Mesendoderm (in vitro differentiated cells): ENCODE results near the gene ZNF408.

Source experiments
- DNase-seq: peaks from one replicate; pipeline ENCODE4 v3.0.0; 2013
- H2AK5ac ChIP-seq: 2 replicates; pipeline ENCODE4 v1.6.1; 2013; ENCODE audit warnings: low read length, inconsistent platforms
- H2BK120ac ChIP-seq: 2 replicates; pipeline ENCODE4 v1.6.1; 2013; ENCODE audit warnings: low read depth, mild to moderate bottlenecking, low read length, moderate library complexity, mixed read lengths
- H2BK15ac ChIP-seq: replicated peaks from 2 replicates; pipeline ENCODE4 v1.6.1; 2013; ENCODE audit warnings: low read depth, mild to moderate bottlenecking, moderate library complexity
- H2BK5ac ChIP-seq: 2 replicates; pipeline ENCODE4 v1.6.1; 2013; ENCODE audit warnings: low read length, inconsistent platforms
- H3K18ac ChIP-seq: 2 replicates; pipeline ENCODE4 v1.6.1; 2013; ENCODE audit warnings: mild to moderate bottlenecking, low read length, mixed read lengths
- H3K23ac ChIP-seq: one replicate; pipeline ENCODE4 v1.6.1; 2013; ENCODE audit warnings: low read length
- H3K27ac ChIP-seq: 2 replicates; pipeline ENCODE4 v1.5.1; 2013; ENCODE audit warnings: low read depth, mild to moderate bottlenecking, inconsistent platforms, low read length, moderate library complexity
- H3K27me3 ChIP-seq: 2 replicates; pipeline ENCODE4 v1.6.1; 2013; ENCODE audit warnings: low read length, control low read depth, mild to moderate bottlenecking, inconsistent platforms; ENCODE audit not compliant: insufficient read depth, poor library complexity
- H3K36me3 ChIP-seq: 2 replicates; pipeline ENCODE4 v1.6.1; 2013; ENCODE audit warnings: low read length, inconsistent platforms; ENCODE audit not compliant: control insufficient read depth, insufficient read depth
- H3K4ac ChIP-seq: one replicate; pipeline ENCODE4 v1.6.1; 2013; ENCODE audit warnings: low read depth, mild to moderate bottlenecking, low read length, moderate library complexity
- H3K4me1 ChIP-seq: 2 replicates; pipeline ENCODE4 v1.6.1; 2013; ENCODE audit warnings: low read depth, low read length, inconsistent platforms; ENCODE audit not compliant: control insufficient read depth
- H3K4me2 ChIP-seq: 2 replicates; pipeline ENCODE4 v1.6.1; 2013; ENCODE audit warnings: low read length
- H3K4me3 ChIP-seq: 2 replicates; pipeline ENCODE4 v1.5.1; 2013; ENCODE audit warnings: mild to moderate bottlenecking, low read length
- H3K56ac ChIP-seq: one replicate; pipeline ENCODE4 v1.6.1; 2013; ENCODE audit warnings: low read length
- H3K79me1 ChIP-seq: 2 replicates; pipeline ENCODE4 v1.6.1; 2013; ENCODE audit warnings: low read length, inconsistent platforms
- H3K79me2 ChIP-seq: 2 replicates; pipeline ENCODE4 v1.6.1; 2013; ENCODE audit warnings: mild to moderate bottlenecking, low read length; ENCODE audit not compliant: control insufficient read depth, insufficient read depth
- H3K9ac ChIP-seq: 2 replicates; pipeline ENCODE4 v1.6.1; 2013; ENCODE audit warnings: low read length, inconsistent platforms
- H4K5ac ChIP-seq: one replicate; pipeline ENCODE4 v1.6.1; 2013; ENCODE audit warnings: low read length
- H4K8ac ChIP-seq: one replicate; pipeline ENCODE4 v1.6.1; 2013; ENCODE audit warnings: low read depth, mild to moderate bottlenecking, control low read depth, low read length, moderate library complexity
- WGBS: extraction: QIAGEN DNeasy Blood & Tissue Kit; methylation state at CpG from one replicate; pipeline ENCODE4 v1.1.7; 2013; ENCODE audit warnings: low lambda C conversion rate, missing lambda C conversion rate; ENCODE audit not compliant: insufficient coverage; ENCODE audit errors: extremely low coverage; 5-methylcytosine and 5-hydroxymethylcytosine counted together

ZNF408 gene

DNA sequence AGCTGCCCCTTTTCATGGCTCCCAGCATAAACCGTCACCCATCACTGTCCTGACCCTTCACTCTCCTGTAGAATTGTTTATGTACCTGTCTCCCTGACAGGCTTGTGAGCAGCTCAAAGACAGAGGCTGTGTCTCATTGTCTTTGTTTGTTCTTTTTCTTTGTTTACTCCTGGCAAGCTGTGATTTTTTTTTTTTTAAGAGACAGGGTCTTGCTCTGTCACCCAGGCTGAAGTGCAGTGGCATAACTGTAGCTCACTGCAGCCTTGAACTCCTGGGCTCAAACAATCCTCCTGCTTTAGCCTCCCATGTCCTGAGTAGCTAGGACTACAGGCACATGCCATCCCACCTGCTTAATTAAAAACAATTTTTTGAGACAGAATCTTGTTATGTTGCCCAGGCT, 10.1 kb upstream of the ZNF408 start:
- no CpG with 5 or more reads among the region's 1 CpG for WGBS
- H3K36me3 ChIP-seq = peaks cover 7% of the 10 kb centered on the region
- no peaks in the 10 kb centered on the region for H3K27me3 ChIP-seq

DNA sequence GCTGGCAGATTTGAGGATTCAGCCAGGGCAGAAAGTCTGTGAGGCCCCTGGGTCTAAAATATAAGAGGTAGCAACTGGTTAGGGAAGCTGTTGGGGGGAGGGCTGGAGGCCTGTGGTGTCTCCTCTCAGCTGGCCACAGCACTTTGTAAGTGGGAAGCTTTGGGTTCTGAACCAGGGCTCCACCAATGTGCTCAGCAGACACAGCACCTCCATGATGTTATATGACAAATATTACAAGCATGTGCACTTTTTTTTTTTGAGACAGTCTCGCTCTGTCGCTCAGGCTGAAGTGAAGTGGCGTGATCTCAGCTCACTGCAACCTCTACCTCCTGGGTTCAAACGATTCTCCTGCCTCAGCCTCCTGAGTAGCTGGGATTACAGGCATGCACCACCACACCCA, 8.4 kb upstream of the ZNF408 start:
- DNase-seq = no peak
- Histone ChIP-seq H2BK5ac (no peak overlapping the region), H3K56ac (no peak overlapping the region), H3K4me1 (no peaks in the 10 kb centered on the region), H4K8ac (no peak overlapping the region), H3K18ac (no peak overlapping the region), H2BK120ac (no peak overlapping the region), H3K27ac (no peak overlapping the region), H3K79me1 (no peaks in the 10 kb centered on the region), H3K4me3 (no peak overlapping the region), H4K5ac (no peak overlapping the region), H3K23ac (no peak overlapping the region), H3K4ac (no peak overlapping the region), H3K36me3 (peaks cover 7% of the 10 kb centered on the region), H3K27me3 (no peaks in the 10 kb centered on the region), H2BK15ac (no peak overlapping the region), H3K9ac (no peak overlapping the region), H3K79me2 (no peaks in the 10 kb centered on the region), H3K4me2 (no peak overlapping the region), H2AK5ac (no peak overlapping the region)
- no CpG with 5 or more reads among the region's 4 CpGs for WGBS

More for the DNA sequence above, 10.1 kb upstream of the ZNF408 start:
- H2BK15ac ChIP-seq = no peak overlapping the region
- H3K79me1 ChIP-seq = no peaks in the 10 kb centered on the region
- H3K4me3 ChIP-seq = no peak overlapping the region
- no peak overlapping the region for H2BK120ac ChIP-seq
- no peak overlapping the region for H3K23ac ChIP-seq
- H3K79me2 ChIP-seq = no peaks in the 10 kb centered on the region
- no peak overlapping the region for H3K9ac ChIP-seq
- H3K18ac ChIP-seq = no peak overlapping the region
- no peak overlapping the region for H3K4ac ChIP-seq
- DNase-seq = no peak
- H2BK5ac ChIP-seq = no peak overlapping the region
- no peak overlapping the region for H2AK5ac ChIP-seq
- H3K56ac ChIP-seq = no peak overlapping the region
- no peak overlapping the region for H3K27ac ChIP-seq
- H4K5ac ChIP-seq = no peak overlapping the region
- no peak overlapping the region for H3K4me2 ChIP-seq
- H4K8ac ChIP-seq = no peak overlapping the region
- H3K4me1 ChIP-seq = no peaks in the 10 kb centered on the region

GRCh38 chr11:46693597-46694012, 7.2 kb upstream of the ZNF408 start:
- no peaks in the 10 kb centered on the region for H3K79me2 ChIP-seq
- no peaks in the 10 kb centered on the region for H3K27me3 ChIP-seq
- H3K23ac ChIP-seq = no peak overlapping the region
- no peak overlapping the region for H2BK120ac ChIP-seq
- H4K8ac ChIP-seq = no peak overlapping the region
- H3K18ac ChIP-seq = no peak overlapping the region
- peaks cover 7% of the 10 kb centered on the region for H3K36me3 ChIP-seq
- no peak overlapping the region for H2AK5ac ChIP-seq
- no peak overlapping the region for H2BK15ac ChIP-seq
- no peaks in the 10 kb centered on the region for H3K4me1 ChIP-seq
- no peak overlapping the region for H2BK5ac ChIP-seq
- H3K4me2 ChIP-seq = no peak overlapping the region
- peaks cover 1% of the 10 kb centered on the region for H3K79me1 ChIP-seq
- no peak overlapping the region for H3K9ac ChIP-seq
- no peak overlapping the region for H3K4me3 ChIP-seq
- no peak overlapping the region for H4K5ac ChIP-seq
- no peak for DNase-seq
- H3K56ac ChIP-seq = no peak overlapping the region
- H3K27ac ChIP-seq = no peak overlapping the region
- no CpG with 5 or more reads among the region's 2 CpGs for WGBS
- H3K4ac ChIP-seq = no peak overlapping the region

GRCh38 chr11:46694072-46694471, 6.8 kb upstream of the ZNF408 start:
- Histone ChIP-seq H3K23ac (no peak overlapping the region), H3K4me1 (no peaks in the 10 kb centered on the region), H2BK15ac (no peak overlapping the region), H3K18ac (no peak overlapping the region), H3K4me3 (no peak overlapping the region), H3K9ac (no peak overlapping the region), H2BK5ac (no peak overlapping the region), H3K4ac (no peak overlapping the region), H3K27me3 (no peaks in the 10 kb centered on the region), H3K4me2 (no peak overlapping the region), H2AK5ac (no peak overlapping the region), H3K79me2 (no peaks in the 10 kb centered on the region), H3K36me3 (peaks cover 6% of the 10 kb centered on the region), H4K8ac (no peak overlapping the region), H3K79me1 (peaks cover 3% of the 10 kb centered on the region), H3K56ac (no peak overlapping the region), H3K27ac (no peak overlapping the region), H4K5ac (no peak overlapping the region), H2BK120ac (no peak overlapping the region)
- no CpG with 5 or more reads among the region's 6 CpGs for WGBS
- no peak for DNase-seq

GRCh38 chr11:46694607-46695006, 6.2 kb upstream of the ZNF408 start:
- H2BK120ac ChIP-seq = no peak overlapping the region

More at GRCh38 chr11:46694607-46695006, 6.2 kb upstream of the ZNF408 start:
- Histone ChIP-seq H3K79me2 (no peaks in the 10 kb centered on the region), H3K79me1 (peaks cover 3% of the 10 kb centered on the region), H2BK5ac (no peak overlapping the region), H2BK15ac (no peak overlapping the region), H3K4me3 (no peak overlapping the region), H3K23ac (no peak overlapping the region), H3K18ac (no peak overlapping the region), H3K4me2 (no peak overlapping the region), H3K27ac (no peak overlapping the region), H3K9ac (no peak overlapping the region), H3K36me3 (peaks cover 5% of the 10 kb centered on the region), H3K27me3 (no peaks in the 10 kb centered on the region), H2AK5ac (no peak overlapping the region), H3K4me1 (no peaks in the 10 kb centered on the region), H4K8ac (no peak overlapping the region), H4K5ac (no peak overlapping the region), H3K56ac (no peak overlapping the region), H3K4ac (no peak overlapping the region)
- DNase-seq = no peak
- WGBS = no CpG with 5 or more reads among the region's 7 CpGs
